Activated CD4-positive, alpha-beta T cell treated with anti-CD3 and anti-CD28 coated beads, Interleukin-2, amount 10 ng/mL, durations not matched to agents 24 days and 14 days (primary cell): ENCODE data around the gene KRTAP10-5. TPM values are rescaled to one million over a fixed set of nuclear protein-coding genes. Genes with fewer than 3 reads are reported as not detected.
"Not testable (repeated sequence)": the region's sequence is repeated elsewhere in the genome, so short reads cannot be mapped to it uniquely, and the experiment has no call there.

Source experiments
- DNase-seq: peaks from one replicate; pipeline ENCODE4 v3.0.0; 2022
- H3K27ac Mint-ChIP-seq: one replicate; pipeline ENCODE4 v1.8.0; 2022; ENCODE audit warnings: mild to moderate bottlenecking, mixed read lengths
- H3K27me3 Mint-ChIP-seq: one replicate; pipeline ENCODE4 v1.8.0; 2022; ENCODE audit warnings: mixed read lengths
- H3K36me3 Mint-ChIP-seq: one replicate; pipeline ENCODE4 v1.8.0; 2022; ENCODE audit warnings: low read depth, mild to moderate bottlenecking, mixed read lengths
- H3K4me1 Mint-ChIP-seq: one replicate; pipeline ENCODE4 v1.8.0; 2021; ENCODE audit warnings: mixed read lengths
- H3K4me3 Mint-ChIP-seq: one replicate; pipeline ENCODE4 v1.8.0; 2022; ENCODE audit warnings: mild to moderate bottlenecking, moderate library complexity, mixed read lengths
- H3K9me3 Mint-ChIP-seq: one replicate; pipeline ENCODE4 v1.8.0; 2021; ENCODE audit warnings: mixed read lengths
- intact Hi-C: fragments of 100-400 bp; cut with micrococcal nuclease; formaldehyde crosslinking; loops from one replicate; pipeline ENCODE4 v1.15.1; 2023
- total RNA-seq: library from RNA; stranded (reverse); gene quantifications from 2 replicates; pipeline ENCODE4 v1.2.3, GENCODE V29; 2022

Gene KRTAP10-5
- total RNA-seq, 1 donor from 2014 or later, result not detected

DNA sequence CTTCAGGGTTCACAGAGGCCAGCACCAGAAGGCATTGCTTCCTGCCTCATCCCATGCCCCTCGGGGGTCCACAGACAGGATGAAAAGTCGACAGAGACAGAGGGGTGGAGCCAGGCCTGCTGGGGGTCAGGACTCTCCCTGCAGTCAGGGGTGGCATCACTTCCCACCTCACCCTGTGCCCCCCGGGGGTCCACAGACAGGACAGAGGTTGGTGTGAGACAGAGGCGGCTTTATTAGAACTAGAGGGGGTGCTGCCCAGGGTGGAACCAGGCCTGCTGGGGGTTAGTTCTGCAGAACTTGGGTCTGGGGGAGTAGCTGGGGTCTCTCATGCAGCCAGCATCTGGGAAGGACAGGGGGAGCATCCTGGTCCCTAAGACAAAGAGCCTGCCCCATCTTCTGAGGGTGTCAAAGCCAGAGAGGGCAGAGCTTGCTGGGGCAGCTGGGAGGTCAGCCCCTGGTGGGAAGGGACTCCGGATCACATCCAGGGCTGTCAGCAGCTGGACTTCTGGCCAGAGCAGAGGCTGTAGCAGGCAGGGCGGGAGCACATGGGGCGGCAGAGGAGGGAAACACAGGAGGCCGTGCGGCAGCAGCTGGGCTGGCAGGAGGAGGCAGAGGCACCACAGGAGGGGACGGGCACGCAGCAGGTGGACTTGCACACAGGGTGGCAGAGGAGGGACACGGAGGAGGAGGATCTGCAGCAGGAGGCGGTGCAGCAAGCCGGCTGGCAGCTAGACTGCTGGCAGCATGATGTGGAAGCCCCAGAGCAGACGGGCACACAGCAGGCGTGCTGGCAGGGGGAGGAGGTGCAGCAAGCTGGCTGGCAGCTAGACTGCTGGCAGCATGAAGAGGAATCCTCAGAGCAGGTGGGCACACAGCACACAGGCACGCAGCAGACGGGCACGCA is 10.7 kb upstream of the KRTAP10-5 start:
- H3K27ac Mint-ChIP-seq, H3K36me3 Mint-ChIP-seq, H3K4me1 Mint-ChIP-seq, H3K4me3 Mint-ChIP-seq, H3K9me3 Mint-ChIP-seq, intact Hi-C loops, DNase-seq: not testable (repeated sequence)
- H3K27me3 Mint-ChIP-seq, result peaks cover 22% of the 10 kb centered on the region

DNA sequence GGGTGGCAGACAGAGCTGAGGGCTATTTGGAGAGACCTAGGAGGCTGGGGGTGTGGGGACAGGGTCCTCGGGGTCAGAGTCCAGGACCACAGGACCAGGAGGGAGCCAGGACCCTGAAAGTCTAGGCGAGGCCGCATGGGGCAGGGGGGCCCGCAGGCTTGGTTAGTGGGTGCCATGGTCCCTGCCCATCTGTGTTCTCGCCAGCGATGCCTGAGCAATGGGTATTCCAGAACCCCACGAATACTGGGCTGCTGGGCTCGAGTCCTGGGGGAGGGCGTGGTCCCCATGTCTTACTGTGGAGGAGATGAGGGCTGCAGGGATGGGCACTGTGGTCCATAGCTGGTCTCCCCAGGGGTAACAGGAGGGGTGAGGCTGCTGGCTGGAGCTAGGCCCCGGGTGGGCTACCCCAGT is 9.9 kb upstream of the KRTAP10-5 start:
- H3K27ac Mint-ChIP-seq, result no peak overlapping the region
- no peaks in the 10 kb centered on the region for H3K4me1 Mint-ChIP-seq
- no peak overlapping the region for H3K4me3 Mint-ChIP-seq
- intact Hi-C loops, result no loop called here
- DNase-seq, result no peak
- H3K36me3 Mint-ChIP-seq, result no peaks in the 10 kb centered on the region
- H3K9me3 Mint-ChIP-seq, result peaks cover 4% of the 10 kb centered on the region
- peaks cover 27% of the 10 kb centered on the region for H3K27me3 Mint-ChIP-seq

DNA sequence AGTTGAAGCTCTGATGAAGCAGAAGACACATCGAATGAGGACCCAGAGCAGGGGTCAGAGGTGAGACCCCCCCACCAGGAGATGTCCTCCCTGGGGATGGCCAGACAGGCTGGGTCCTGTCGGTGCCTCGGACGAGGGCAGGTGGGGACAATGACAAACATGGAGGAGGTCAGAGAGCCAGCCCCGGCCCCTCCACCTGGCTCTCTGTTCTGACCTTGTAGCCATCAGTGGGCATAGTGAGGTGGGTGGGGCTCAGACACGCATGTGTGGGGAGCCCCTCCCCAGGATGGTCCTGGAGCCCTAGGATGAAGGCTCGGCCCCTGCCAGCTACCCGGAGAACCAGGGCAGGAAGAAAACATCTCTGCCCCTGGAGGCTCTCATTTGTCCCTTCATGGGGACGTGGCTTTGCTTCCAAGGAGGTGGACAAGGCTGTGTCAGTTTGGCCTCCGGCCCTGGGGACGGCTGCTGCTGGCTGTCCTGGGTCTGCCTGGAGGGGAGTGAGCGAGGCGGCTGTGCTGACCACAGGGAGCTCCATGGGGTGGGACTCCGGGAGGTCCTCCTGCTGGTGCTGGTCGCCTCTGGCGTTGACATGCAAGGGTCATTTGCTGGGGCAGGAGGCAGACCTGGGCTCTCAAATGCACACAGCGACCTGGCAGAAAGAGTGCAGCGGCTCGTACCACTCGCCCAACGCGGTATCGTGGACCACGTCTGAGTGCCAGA is 9.3 kb upstream of the KRTAP10-5 start:
- Mint-ChIP-seq H3K27ac (no peak overlapping the region), H3K36me3 (no peaks in the 10 kb centered on the region), H3K9me3 (peaks cover 4% of the 10 kb centered on the region), H3K4me3 (no peak overlapping the region), H3K27me3 (peaks cover 30% of the 10 kb centered on the region), H3K4me1 (no peaks in the 10 kb centered on the region)
- intact Hi-C loops, result no loop called here
- no peak for DNase-seq

DNA sequence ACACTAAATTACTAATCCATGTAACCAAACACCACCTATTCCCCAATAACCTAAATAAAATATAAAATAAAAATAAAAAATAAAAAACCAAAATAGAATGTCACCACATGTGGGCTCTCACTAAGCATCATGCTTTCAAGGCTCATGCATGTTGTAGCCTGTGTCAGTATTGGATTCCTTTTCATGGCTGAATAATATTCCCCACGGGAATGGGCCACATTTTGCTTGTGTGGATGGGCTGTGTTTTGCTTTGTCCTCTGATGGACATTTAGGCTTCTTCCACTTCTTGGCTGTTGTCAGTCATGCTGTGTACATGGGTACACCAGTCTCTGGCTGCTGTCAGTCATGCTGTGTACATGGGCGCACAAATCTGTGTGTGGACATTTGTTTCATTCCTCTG is 8.7 kb upstream of the KRTAP10-5 start:
- H3K27me3 Mint-ChIP-seq, result peaks cover 32% of the 10 kb centered on the region
- H3K36me3 Mint-ChIP-seq, result no peaks in the 10 kb centered on the region
- no peaks in the 10 kb centered on the region for H3K4me1 Mint-ChIP-seq
- intact Hi-C loops, result no loop called here
- peaks cover 4% of the 10 kb centered on the region for H3K9me3 Mint-ChIP-seq
- no peak overlapping the region for H3K4me3 Mint-ChIP-seq
- DNase-seq, result no peak
- no peak overlapping the region for H3K27ac Mint-ChIP-seq

DNA sequence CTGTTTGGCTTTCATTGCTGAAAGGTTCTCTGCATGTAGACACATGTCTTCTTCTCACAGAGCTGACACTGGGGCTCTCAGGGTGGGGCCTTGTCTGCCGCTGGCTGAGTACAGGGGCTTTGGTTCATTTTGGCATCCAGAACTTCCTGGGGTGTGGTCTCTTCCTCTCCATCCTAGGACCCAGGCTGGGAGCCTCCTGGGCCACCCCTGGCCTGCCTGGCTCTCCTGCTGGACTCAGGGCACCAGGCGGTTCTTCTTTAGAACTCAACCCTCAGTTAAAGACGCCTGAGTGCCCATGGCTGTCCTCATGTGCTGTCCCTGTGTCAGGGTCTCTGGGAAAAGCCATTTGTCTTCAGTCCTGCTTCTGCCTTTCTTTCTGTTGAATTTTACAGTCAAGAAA is 5.5 kb upstream of the KRTAP10-5 start:
- intact Hi-C loops, result no loop called here
- no peak for DNase-seq
- Mint-ChIP-seq H3K27me3 (peaks cover 32% of the 10 kb centered on the region), H3K4me3 (no peak overlapping the region), H3K27ac (no peak overlapping the region), H3K36me3 (peaks cover 3% of the 10 kb centered on the region), H3K4me1 (peaks cover 5% of the 10 kb centered on the region), H3K9me3 (peaks cover 11% of the 10 kb centered on the region)

DNA sequence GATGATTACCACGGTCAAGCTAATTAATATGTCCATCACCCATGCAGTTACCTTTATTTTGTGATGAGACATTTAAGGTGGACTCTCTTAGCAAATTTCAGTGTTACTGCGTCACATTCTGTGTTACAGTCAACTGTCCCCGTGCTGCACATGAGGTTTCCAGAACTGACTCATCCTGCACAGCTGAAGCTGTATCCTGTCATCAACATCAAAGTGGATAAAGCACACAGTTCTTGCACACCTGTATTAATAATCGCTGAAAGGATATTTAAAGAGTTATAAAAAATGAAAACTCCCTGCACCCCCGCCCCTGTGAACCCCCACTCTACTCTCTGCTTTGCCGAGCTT is 3.4 kb upstream of the KRTAP10-5 start:
- H3K4me3 Mint-ChIP-seq, result no peak overlapping the region
- H3K27ac Mint-ChIP-seq, result no peak overlapping the region
- peaks cover 5% of the 10 kb centered on the region for H3K4me1 Mint-ChIP-seq
- H3K27me3 Mint-ChIP-seq, result peaks cover 32% of the 10 kb centered on the region
- intact Hi-C loops, result no loop called here
- peaks cover 11% of the 10 kb centered on the region for H3K9me3 Mint-ChIP-seq
- peak; percentile 71 for DNase-seq
- peaks cover 7% of the 10 kb centered on the region for H3K36me3 Mint-ChIP-seq

DNA sequence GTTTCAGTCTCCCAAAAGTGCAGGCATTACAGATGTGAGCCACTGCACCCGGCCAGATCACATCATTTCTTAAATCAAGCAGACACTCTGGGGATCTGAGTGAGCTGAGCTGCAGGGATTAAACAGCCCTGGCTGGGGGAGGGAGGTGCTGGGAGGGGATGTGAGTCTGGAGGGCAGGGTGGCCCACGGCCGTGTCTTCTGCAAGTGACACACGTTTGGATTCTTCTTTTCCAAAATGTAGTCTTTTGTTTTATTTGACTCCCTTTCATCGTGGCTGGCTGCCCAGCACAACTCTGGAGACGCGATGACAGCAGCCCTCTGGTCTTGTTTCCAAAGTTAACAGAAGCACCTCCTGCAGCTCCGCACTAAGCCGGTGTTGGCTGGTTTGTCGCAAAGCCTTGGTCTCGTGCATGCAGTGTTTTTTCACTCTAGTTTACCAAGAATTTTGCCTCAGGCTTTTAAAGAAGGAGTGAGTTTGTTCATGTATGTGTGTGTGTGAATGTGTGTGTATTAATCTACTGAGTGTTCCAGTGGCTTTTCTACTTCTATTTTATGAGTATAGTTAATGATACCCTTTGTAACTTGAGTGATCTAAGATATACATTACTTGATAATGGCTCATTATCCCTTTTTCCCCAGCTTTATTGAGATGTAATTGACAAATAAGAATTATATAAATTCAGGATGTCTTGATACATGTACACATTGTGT is 2.8 kb upstream of the KRTAP10-5 start:
- H3K4me1 Mint-ChIP-seq, result peaks cover 5% of the 10 kb centered on the region
- peaks cover 11% of the 10 kb centered on the region for H3K9me3 Mint-ChIP-seq
- peaks cover 30% of the 10 kb centered on the region for H3K27me3 Mint-ChIP-seq
- intact Hi-C loops, result no loop called here
- DNase-seq, result no peak
- no peak overlapping the region for H3K4me3 Mint-ChIP-seq
- peaks cover 7% of the 10 kb centered on the region for H3K36me3 Mint-ChIP-seq
- H3K27ac Mint-ChIP-seq, result no peak overlapping the region

DNA sequence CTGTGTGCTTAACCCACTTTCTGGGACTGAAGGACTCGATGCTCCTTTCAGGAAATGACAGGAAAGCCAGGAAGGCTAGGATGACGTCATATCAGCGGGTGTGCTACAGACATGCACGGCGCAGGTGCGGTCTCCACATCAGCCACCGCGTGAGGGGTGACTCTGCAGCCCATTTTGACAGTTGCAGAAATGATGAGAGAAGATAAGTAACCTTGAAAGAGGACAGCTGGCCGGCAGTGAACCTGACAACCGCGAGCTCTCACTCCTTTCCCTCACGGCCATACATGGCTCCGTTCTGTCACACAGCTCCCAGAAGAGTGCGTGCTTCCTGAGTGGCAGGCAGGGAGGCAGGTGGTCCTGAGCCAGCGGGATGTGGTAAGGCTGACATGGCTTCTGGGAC is 1.7 kb upstream of the KRTAP10-5 start:
- intact Hi-C loops, result no loop called here
- Mint-ChIP-seq H3K27me3 (peaks cover 18% of the 10 kb centered on the region), H3K4me3 (no peak overlapping the region), H3K9me3 (peaks cover 19% of the 10 kb centered on the region), H3K27ac (no peak overlapping the region), H3K4me1 (peaks cover 5% of the 10 kb centered on the region), H3K36me3 (peaks cover 10% of the 10 kb centered on the region)
- no peak for DNase-seq

DNA sequence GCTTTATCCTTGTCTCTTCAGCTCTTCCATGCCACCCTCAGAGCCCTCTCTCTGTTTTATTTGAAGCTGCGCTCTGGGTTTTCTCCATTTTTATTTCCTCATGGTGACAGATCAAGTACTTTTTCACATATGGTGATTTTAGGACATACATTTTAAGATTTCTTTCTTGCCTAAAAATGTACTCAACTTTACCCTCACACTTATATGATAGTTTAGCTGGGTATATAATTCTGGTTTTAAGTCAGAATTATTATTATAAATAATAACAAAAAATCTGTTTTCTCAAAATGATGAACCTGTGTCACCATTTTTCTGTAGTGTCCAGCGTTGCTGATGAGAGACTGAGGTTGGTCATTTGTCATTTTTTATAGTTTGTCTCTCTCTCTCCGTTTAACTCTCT is 754 bp upstream of the KRTAP10-5 start:
- Mint-ChIP-seq H3K27me3 (peaks cover 10% of the 10 kb centered on the region), H3K4me1 (peaks cover 5% of the 10 kb centered on the region), H3K36me3 (peaks cover 10% of the 10 kb centered on the region), H3K4me3 (no peak overlapping the region), H3K27ac (no peak overlapping the region), H3K9me3 (peaks cover 16% of the 10 kb centered on the region)
- intact Hi-C loops, result no loop called here
- no peak for DNase-seq

DNA sequence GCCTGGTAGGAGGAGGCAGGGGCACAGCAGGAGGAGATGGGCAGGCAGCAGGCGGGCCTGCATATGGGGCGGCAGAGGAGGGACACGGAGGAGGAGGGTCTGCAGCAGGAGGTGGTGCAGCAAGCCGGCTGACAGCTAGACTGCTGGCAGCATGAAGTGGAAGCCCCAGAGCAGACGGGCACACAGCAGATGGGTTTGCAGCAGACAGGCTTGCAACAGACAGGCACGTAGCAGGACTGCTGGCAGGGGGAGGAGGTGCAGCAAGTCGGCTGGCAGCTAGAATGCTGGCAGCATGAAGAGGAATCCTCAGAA is 615 bp downstream of the KRTAP10-5 start:
- intact Hi-C loops, result no loop called here
- peaks cover 3% of the 10 kb centered on the region for H3K27me3 Mint-ChIP-seq
- peaks cover 5% of the 10 kb centered on the region for H3K4me1 Mint-ChIP-seq
- H3K9me3 Mint-ChIP-seq, result peaks cover 21% of the 10 kb centered on the region
- peaks cover 10% of the 10 kb centered on the region for H3K36me3 Mint-ChIP-seq
- H3K27ac Mint-ChIP-seq, result no peak overlapping the region
- no peak for DNase-seq
- no peak overlapping the region for H3K4me3 Mint-ChIP-seq

DNA sequence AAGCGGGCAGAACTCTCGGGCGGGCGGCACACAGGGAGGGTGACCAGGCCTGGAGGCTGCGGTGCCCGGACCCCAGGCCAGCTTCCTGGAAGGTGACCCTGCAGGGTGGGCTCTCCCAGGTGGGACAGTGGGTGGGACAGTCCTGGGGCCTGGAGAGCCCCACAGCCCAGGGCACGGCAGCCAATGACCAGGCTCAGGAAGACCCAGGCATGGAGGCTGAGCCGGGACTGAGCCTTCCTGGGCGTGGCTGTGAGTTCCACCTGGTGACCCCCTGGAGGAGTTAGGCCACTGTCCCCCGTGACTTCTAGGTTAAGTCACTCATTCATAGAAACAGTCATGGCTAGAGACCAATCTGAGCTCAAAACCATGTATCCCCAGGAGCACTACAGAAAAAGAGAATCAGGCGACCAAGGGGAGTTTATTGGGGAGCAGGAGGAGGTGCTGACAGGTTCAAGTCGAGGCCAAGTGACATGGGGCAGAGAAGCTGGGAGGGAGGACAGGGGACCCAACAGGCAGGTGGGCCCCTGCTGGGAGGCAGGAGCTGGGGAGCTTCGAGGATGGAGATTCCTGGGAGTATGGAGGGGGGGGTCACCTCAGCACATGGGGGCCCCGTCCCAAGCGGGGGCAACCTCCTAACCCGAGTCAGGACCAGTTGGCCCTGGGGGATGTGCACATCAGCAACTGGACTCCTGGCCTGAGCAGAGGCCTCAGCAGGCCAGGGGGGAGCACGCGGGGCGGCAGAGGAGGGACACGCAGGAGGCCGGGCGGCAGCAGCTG is 1.2 kb downstream of the KRTAP10-5 start:
- no peak for DNase-seq
- Mint-ChIP-seq H3K4me1 (peaks cover 5% of the 10 kb centered on the region), H3K36me3 (peaks cover 10% of the 10 kb centered on the region), H3K27ac (no peak overlapping the region), H3K9me3 (peaks cover 21% of the 10 kb centered on the region), H3K4me3 (no peak overlapping the region), H3K27me3 (peaks cover 3% of the 10 kb centered on the region)
- intact Hi-C loops, result no loop called here

DNA sequence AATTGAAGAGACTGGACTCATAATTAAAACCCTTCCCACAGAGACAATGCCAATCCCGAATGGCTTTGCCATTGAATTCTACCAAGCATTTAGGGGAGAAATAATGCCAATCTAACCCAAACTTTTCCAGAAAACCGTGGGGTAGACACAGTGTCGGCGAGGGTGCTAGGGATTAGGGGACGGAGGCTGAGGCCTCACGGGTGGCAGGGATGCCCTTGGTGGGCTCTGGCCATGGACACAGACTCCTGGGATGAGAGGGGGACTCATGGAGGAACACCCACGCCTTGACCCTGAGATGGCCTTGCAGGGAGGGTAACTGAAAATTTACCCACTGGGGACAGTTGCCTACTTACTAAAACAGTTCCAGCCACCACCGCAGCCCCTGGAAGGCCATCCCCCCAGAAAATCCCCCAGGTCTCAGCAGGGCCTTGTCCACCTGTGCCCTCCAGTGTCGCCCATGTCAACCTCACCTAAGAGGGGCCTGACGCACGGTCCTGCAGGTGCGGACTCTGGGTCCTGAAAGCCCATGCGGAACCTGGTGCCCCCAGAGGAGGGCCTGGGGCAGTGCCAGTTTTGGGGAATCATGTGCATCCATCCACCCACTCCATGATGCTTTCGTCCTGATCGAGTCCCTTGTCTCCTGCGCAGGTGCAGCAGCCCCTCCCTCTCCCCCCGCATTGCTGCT is 1.9 kb downstream of the KRTAP10-5 start:
- DNase-seq, result no peak
- Mint-ChIP-seq H3K4me1 (peaks cover 3% of the 10 kb centered on the region), H3K27me3 (peaks cover 3% of the 10 kb centered on the region), H3K36me3 (peaks cover 10% of the 10 kb centered on the region), H3K4me3 (no peak overlapping the region), H3K9me3 (peaks cover 21% of the 10 kb centered on the region), H3K27ac (no peak overlapping the region)
- intact Hi-C loops, result no loop called here

DNA sequence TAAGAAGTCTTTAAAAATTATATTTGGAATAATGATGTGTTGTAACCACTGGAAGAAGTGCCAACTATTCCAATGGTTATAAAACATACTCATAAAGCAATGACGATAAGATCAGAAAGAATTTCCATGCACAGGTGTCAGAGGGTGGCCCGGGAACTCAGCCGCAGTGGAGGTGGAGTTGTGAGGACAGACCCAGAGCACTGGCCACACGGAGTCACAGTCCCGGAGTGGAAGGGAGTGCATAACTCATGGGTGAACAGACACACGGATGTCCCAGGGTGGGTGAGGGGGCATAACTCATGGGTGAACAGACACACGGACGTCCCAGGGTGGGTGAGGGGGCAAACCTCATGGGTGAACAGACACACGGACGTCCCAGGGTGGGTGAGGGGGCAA is 4.4 kb downstream of the KRTAP10-5 start:
- no peak overlapping the region for H3K4me3 Mint-ChIP-seq
- peaks cover 13% of the 10 kb centered on the region for H3K9me3 Mint-ChIP-seq
- H3K36me3 Mint-ChIP-seq, result peaks cover 7% of the 10 kb centered on the region
- DNase-seq, result no peak
- intact Hi-C loops, result no loop called here
- H3K27ac Mint-ChIP-seq, result no peak overlapping the region
- H3K4me1 Mint-ChIP-seq, result no peaks in the 10 kb centered on the region
- H3K27me3 Mint-ChIP-seq, result peaks cover 3% of the 10 kb centered on the region
